Natural killer cell (primary cell): ENCODE data around the gene GJA9. TPM values are rescaled to one million over a fixed set of nuclear protein-coding genes. Genes with fewer than 3 reads are reported as not detected.
"Not testable (repeated sequence)": the region's sequence is repeated elsewhere in the genome, so short reads cannot be mapped to it uniquely, and the experiment has no call there.

Source experiments
- ATAC-seq, 3 donors: fragments of 150-1000 bp in 2 of 3; fragments of 200-7000 bp in 1 of 3; cut with Tn5 transposase; 1 replicate in 1 of 3; 2 replicates in 2 of 3; pipeline ENCODE4 v1.10.0; 2021; ENCODE audit warnings: mild to moderate bottlenecking in 2 of 3, moderate library complexity in 2 of 3
- DNase-seq, 2 donors: peaks; one replicate each; pipeline versions ENCODE4 v3.0.0 to v3.0.0-alpha.2; 2013 to 2021; ENCODE audit warnings: mixed read lengths in 1 of 2
- H3K27ac ChIP-seq: one replicate; pipeline ENCODE4 v1.5.1; 2013; ENCODE audit warnings: mild to moderate bottlenecking, low read length
- H3K27me3 ChIP-seq: one replicate; pipeline ENCODE4 v1.6.1; 2013; ENCODE audit warnings: low read length; ENCODE audit not compliant: control insufficient read depth, insufficient read depth
- H3K36me3 ChIP-seq: one replicate; pipeline ENCODE4 v1.6.1; 2013; ENCODE audit warnings: low read length; ENCODE audit not compliant: control insufficient read depth, insufficient read depth
- H3K4me1 ChIP-seq: one replicate; pipeline ENCODE4 v1.6.1; 2013; ENCODE audit warnings: low read length; ENCODE audit not compliant: control insufficient read depth, insufficient read depth
- H3K4me3 ChIP-seq: one replicate; pipeline ENCODE4 v1.5.1; 2013; ENCODE audit warnings: low read length
- H3K9me3 ChIP-seq: one replicate; pipeline ENCODE4 v1.6.1; 2013; ENCODE audit warnings: low read length; ENCODE audit not compliant: control insufficient read depth, insufficient read depth
- H3K27ac Mint-ChIP-seq, 2 donors: one replicate each; pipeline ENCODE4 v1.8.0; 2022; ENCODE audit warnings: mild to moderate bottlenecking in 2 of 2, mixed read lengths in 2 of 2, moderate library complexity in 1 of 2
- H3K27me3 Mint-ChIP-seq, 2 donors: one replicate each; pipeline ENCODE4 v1.8.0; 2022; ENCODE audit warnings: low read depth in 2 of 2, mixed read lengths in 2 of 2
- H3K36me3 Mint-ChIP-seq: one replicate; pipeline ENCODE4 v1.8.0; 2022; ENCODE audit warnings: mixed read lengths
- H3K4me1 Mint-ChIP-seq, 2 donors: one replicate each; pipeline ENCODE4 v1.8.0; 2022; ENCODE audit warnings: mixed read lengths in 2 of 2
- H3K4me3 Mint-ChIP-seq: one replicate; pipeline ENCODE4 v1.8.0; 2022; ENCODE audit warnings: mild to moderate bottlenecking, moderate library complexity, mixed read lengths
- H3K9me3 Mint-ChIP-seq, 2 donors: one replicate each; pipeline ENCODE4 v1.8.0; 2022; ENCODE audit warnings: mixed read lengths in 2 of 2
- WGBS: methylation state at CpG from one replicate; pipeline ENCODE4 v1.1.7; 2013; ENCODE audit warnings: missing lambda C conversion rate; ENCODE audit not compliant: insufficient coverage; 5-methylcytosine and 5-hydroxymethylcytosine counted together
- intact Hi-C: fragments of 100-400 bp; cut with micrococcal nuclease; formaldehyde crosslinking; loops from one replicate; pipeline ENCODE4 v1.14.2; 2022
- total RNA-seq, 4 donors: library from RNA; stranded (reverse); fragments of 120-200 nt in 1 of 4; gene quantifications; one replicate each; pipeline versions ENCODE4 v1.2.3 to v1.2.4, GENCODE V29; 2013 to 2022
- TF ChIP-seq, protein P1 (sequence below): fragments of 200-600 bp; IDR thresholded peaks from one replicate; pipeline ENCODE4 v1.8.0; 2022; ENCODE audit warnings: antibody characterized with exemption

The GJA9 gene
- total RNA-seq, 3 donors from 2014 or later (not counting 1 experiment from before 2014, with no cell fraction given): not detected

- ATAC-seq (peak in 1 of 3 donors; percentile 38), DNase-seq (no peak)
- Histone ChIP-seq H3K27me3 (no peaks in the 10 kb centered on the region), H3K27ac (no peak overlapping the region), H3K4me3 (no peak overlapping the region), H3K4me1 (no peaks in the 10 kb centered on the region), H3K36me3 (peaks cover 35% of the 10 kb centered on the region), H3K9me3 (no peaks in the 10 kb centered on the region)
- H3K9me3 Mint-ChIP-seq: no peaks in the 10 kb centered on the region
- H3K27ac Mint-ChIP-seq: peak overlapping the region in 1 of 2 donors; percentile 51
- WGBS: 73% methylated on average over 9 of the region's 9 CpGs
- TF ChIP-seq, protein P1, sequence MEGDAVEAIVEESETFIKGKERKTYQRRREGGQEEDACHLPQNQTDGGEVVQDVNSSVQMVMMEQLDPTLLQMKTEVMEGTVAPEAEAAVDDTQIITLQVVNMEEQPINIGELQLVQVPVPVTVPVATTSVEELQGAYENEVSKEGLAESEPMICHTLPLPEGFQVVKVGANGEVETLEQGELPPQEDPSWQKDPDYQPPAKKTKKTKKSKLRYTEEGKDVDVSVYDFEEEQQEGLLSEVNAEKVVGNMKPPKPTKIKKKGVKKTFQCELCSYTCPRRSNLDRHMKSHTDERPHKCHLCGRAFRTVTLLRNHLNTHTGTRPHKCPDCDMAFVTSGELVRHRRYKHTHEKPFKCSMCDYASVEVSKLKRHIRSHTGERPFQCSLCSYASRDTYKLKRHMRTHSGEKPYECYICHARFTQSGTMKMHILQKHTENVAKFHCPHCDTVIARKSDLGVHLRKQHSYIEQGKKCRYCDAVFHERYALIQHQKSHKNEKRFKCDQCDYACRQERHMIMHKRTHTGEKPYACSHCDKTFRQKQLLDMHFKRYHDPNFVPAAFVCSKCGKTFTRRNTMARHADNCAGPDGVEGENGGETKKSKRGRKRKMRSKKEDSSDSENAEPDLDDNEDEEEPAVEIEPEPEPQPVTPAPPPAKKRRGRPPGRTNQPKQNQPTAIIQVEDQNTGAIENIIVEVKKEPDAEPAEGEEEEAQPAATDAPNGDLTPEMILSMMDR: no peak
- peaks cover 10 to 29% of the 10 kb centered on the region in 2 donors for H3K4me1 Mint-ChIP-seq
- peaks cover 15% of the 10 kb centered on the region for H3K36me3 Mint-ChIP-seq
- intact Hi-C loops: loop anchor here (5.0 kb wide), 1 partner anchor 947 kb away; no protein-coding TSS in a partner anchor
- peak overlapping the region; percentile 32 for H3K4me3 Mint-ChIP-seq
- no peaks in the 10 kb centered on the region for H3K27me3 Mint-ChIP-seq
These were observed 42.0 kb downstream of the GJA9 start for GRCh38 chr1:38839363-38839762.

DNA sequence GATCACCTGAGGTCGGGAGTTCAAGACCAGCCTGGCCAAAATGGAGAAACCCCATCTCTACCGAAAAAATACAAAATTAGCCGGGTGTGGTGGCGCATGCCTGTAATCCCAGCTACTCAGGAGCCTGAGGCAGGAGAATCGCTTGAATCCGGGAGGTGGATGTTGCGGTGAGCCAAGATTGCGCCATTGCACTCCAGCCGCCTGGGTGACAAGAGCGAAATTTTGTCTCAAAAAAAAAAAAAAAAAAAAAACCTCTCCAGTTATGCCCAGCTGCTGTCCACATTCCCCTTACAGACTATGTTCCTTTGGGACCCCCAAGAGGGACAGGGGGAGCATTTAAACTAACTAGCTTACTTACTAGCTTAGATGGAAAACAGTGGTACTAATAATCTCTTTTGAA lies 45.1 kb downstream of the GJA9 start:
- not testable (repeated sequence) for H3K4me3 ChIP-seq, H3K27ac ChIP-seq, H3K36me3 Mint-ChIP-seq, H3K9me3 ChIP-seq, H3K27ac Mint-ChIP-seq, H3K9me3 Mint-ChIP-seq, H3K27me3 Mint-ChIP-seq, H3K4me3 Mint-ChIP-seq, H3K27me3 ChIP-seq, ATAC-seq, H3K4me1 ChIP-seq, DNase-seq
- peaks cover 5 to 17% of the 10 kb centered on the region in 2 donors for H3K4me1 Mint-ChIP-seq
- intact Hi-C loops: loop anchor here (5.0 kb wide), 1 partner anchor 944 kb away; no protein-coding TSS in a partner anchor
- H3K36me3 ChIP-seq: peaks cover 23% of the 10 kb centered on the region
- WGBS: 96% methylated on average over 10 of the region's 10 CpGs

DNA sequence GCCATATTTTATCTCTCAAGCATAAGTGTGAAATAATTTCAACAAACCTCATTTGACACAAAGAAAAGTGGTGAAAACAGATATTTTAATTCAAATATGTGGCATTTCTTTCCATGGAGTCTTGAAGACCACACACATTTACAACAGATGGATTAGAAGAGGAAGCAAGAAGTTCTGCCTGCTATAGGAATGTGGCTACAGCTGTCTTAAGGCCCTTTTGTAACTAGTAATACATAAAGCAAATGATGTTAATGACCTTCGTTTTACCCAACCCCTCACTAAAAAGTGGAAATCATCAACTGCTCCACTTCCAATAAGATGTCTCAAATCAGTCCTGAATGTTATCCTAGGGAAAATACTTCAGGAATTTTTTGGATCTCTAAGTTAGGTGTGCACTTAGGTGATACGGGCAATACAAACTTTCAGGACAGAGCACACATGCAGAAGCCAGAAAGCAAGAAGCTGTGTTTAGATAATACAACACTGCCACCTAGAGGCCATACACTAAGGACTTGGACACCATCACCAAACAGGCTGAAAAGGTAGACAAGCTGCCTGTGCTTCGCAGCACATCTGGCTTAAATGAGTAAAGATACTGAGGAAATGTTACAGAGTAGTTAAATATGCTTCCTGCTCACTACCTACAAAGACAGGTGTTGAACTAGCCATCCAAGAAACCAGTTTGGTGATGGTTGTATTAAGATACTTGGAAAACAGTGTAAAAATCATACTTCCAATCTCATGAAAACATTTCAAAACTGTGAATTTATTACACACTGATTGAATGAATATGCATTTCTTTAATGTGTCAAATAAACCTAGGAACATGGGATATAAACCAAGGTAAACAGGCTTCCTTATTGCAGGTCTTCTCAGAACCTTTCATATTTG lies 46.2 kb downstream of the GJA9 start:
- no peaks in the 10 kb centered on the region for H3K9me3 ChIP-seq
- Mint-ChIP-seq H3K27ac (no peak overlapping the region), H3K4me3 (no peak overlapping the region), H3K4me1 (peaks cover under 1 to 12% of the 10 kb centered on the region in 2 donors), H3K27me3 (peaks cover 5 to 11% of the 10 kb centered on the region in 2 donors), H3K9me3 (no peaks in the 10 kb centered on the region), H3K36me3 (peaks cover 7% of the 10 kb centered on the region)
- 7% methylated on average over 1 of the region's 3 CpGs for WGBS
- H3K36me3 ChIP-seq: peaks cover 17% of the 10 kb centered on the region
- TF ChIP-seq, protein P1: peak; percentile 84
- no peaks in the 10 kb centered on the region for H3K4me1 ChIP-seq
- H3K27ac ChIP-seq: no peak overlapping the region
- H3K27me3 ChIP-seq: no peaks in the 10 kb centered on the region
- ATAC-seq (peak; percentile 81 to 91 (median 88)), DNase-seq (peak in 1 of 2 donors; percentile 89)
- H3K4me3 ChIP-seq: no peak overlapping the region
- intact Hi-C loops: loop anchor here (5.0 kb wide), 1 partner anchor 943 kb away; no protein-coding TSS in a partner anchor

- no peak overlapping the region for H3K27ac Mint-ChIP-seq
- Histone ChIP-seq H3K9me3 (no peaks in the 10 kb centered on the region), H3K36me3 (peaks cover 12% of the 10 kb centered on the region), H3K27me3 (no peaks in the 10 kb centered on the region), H3K4me1 (no peaks in the 10 kb centered on the region), H3K4me3 (no peak overlapping the region), H3K27ac (no peak overlapping the region)
- 36% methylated on average over 3 of the region's 3 CpGs for WGBS
- H3K27me3 Mint-ChIP-seq: peaks cover 11 to 20% of the 10 kb centered on the region in 2 donors
- no peaks in the 10 kb centered on the region for H3K9me3 Mint-ChIP-seq
- intact Hi-C loops: no loop called here
- TF ChIP-seq, protein P1: no peak
- peaks cover 7% of the 10 kb centered on the region for H3K36me3 Mint-ChIP-seq
- DNase-seq (no peak), ATAC-seq (no peak)
- peaks cover 0 to 8% of the 10 kb centered on the region in 2 donors for H3K4me1 Mint-ChIP-seq
- H3K4me3 Mint-ChIP-seq: no peak overlapping the region
These were observed 47.1 kb downstream of the GJA9 start for GRCh38 chr1:38834221-38834782.
